HCT116 (cell line): ENCODE results near the gene MUC4. TPM values are rescaled to one million over a fixed set of nuclear protein-coding genes. Genes with fewer than 3 reads are reported as not detected.

Source experiments
- ATAC-seq: fragments of 200-7000 bp; cut with Tn5 transposase; 2 replicates; pipeline ENCODE4 v1.9.1; 2020; ENCODE audit warnings: mild to moderate bottlenecking, moderate library complexity
- BruUV-seq: library from RNA; stranded (reverse); fragments of 400-500 nt; replicated peaks from 2 replicates; lab custom pipeline; 2021; lab: Mats Ljungman, UMichigan
- CTCF ChIA-PET: fragments of 300-600 bp; sonication (Branson Sonifier 250); formaldehyde crosslinking; loops from one replicate; lab custom pipeline; 2021; ENCODE audit warnings: antibody characterized with exemption; lab: Charles Lee
- POLR2A ChIA-PET: fragments of 300-600, 350-600 bp; sonication (Branson Sonifier 250); formaldehyde crosslinking; loops from one replicate; lab custom pipeline; 2021; ENCODE audit warnings: antibody characterized with exemption; lab: Charles Lee
- RAD21 ChIA-PET, 2 experiments: fragments of 300-600 bp; sonication (Branson Sonifier 250); formaldehyde crosslinking; loops; one replicate each; lab custom pipeline; 2023; ENCODE audit warnings: low total read pairs in 2 of 2; ENCODE audit not compliant: uncharacterized antibody in 2 of 2, unreplicated experiment in 2 of 2, low non-redundant PET in 1 of 2; lab: Charles Lee
- DNase-seq: peaks from one replicate; pipeline ENCODE4 v3.0.0-alpha.2; 2010; ENCODE audit warnings: low read depth, low spot score
- H2AFZ ChIP-seq: fragments of 200-600 bp; shearing (Covaris generic), sonication (generic); 2 replicates; pipeline ENCODE4 v1.6.1; 2017; ENCODE audit warnings: low read depth, mixed run types, mixed read lengths, antibody characterized with exemption, low read length; ENCODE audit not compliant: poor library complexity, severe bottlenecking
- H3K27ac ChIP-seq: 2 replicates; pipeline ENCODE4 v1.5.1; 2012; ENCODE audit warnings: low read depth, low read length
- H3K27me3 ChIP-seq: fragments of 200-600 bp; sonication (generic); 2 replicates; pipeline ENCODE4 v1.6.1; 2016; ENCODE audit warnings: mixed run types, low read length, mixed read lengths; ENCODE audit not compliant: insufficient read depth
- H3K36me3 ChIP-seq, 2 experiments: fragments of 200-500 bp in 1 of 2; fragments of 200-600 bp in 1 of 2; sonication (Bioruptor generic) in 1 of 2; sonication (generic) in 1 of 2; 2 replicates each; pipeline versions ENCODE4 v1.5.1 to v1.6.1; 2014 to 2016; ENCODE audit warnings: low read length in 2 of 2, inconsistent platforms in 1 of 2, mixed read lengths in 1 of 2, mixed run types in 1 of 2; ENCODE audit not compliant: insufficient read depth in 2 of 2, control insufficient read depth in 1 of 2
- H3K4me1 ChIP-seq, 2 experiments: fragments of 200-600 bp in 1 of 2; sonication (generic) in 1 of 2; 2 replicates each; pipeline versions ENCODE4 v1.5.1 to v1.6.1; 2012 to 2017; ENCODE audit warnings: low read length in 2 of 2, inconsistent platforms in 1 of 2, mild to moderate bottlenecking in 1 of 2, mixed read lengths in 1 of 2, mixed run types in 1 of 2, moderate library complexity in 1 of 2; ENCODE audit not compliant: insufficient read depth in 2 of 2, control insufficient read depth in 1 of 2
- H3K4me2 ChIP-seq: fragments of 200-600 bp; sonication (generic); 2 replicates; pipeline ENCODE4 v1.6.1; 2017; ENCODE audit warnings: mixed run types, low read length, mixed read lengths
- H3K4me3 ChIP-seq, 2 experiments: fragments of 200-600 bp in 1 of 2; sonication (generic) in 1 of 2; replicated peaks in 1 of 2; 2 replicates each; pipeline ENCODE4 v1.5.1; 2011 to 2016; ENCODE audit warnings: low read length in 2 of 2, control low read depth in 1 of 2, low read depth in 1 of 2, mild to moderate bottlenecking in 1 of 2, mixed read lengths in 1 of 2, mixed run types in 1 of 2
- H3K79me2 ChIP-seq: fragments of 200-600 bp; sonication (generic); 2 replicates; pipeline ENCODE4 v1.6.1; 2017; ENCODE audit warnings: mild to moderate bottlenecking, mixed run types, low read length, moderate library complexity, mixed read lengths; ENCODE audit not compliant: insufficient read depth
- H3K9ac ChIP-seq: fragments of 200-600 bp; sonication (generic); 2 replicates; pipeline ENCODE4 v1.6.1; 2016; ENCODE audit warnings: low read length, mixed read lengths
- H3K9me2 ChIP-seq: fragments of 200-600 bp; sonication (generic), shearing (Covaris generic); 2 replicates; pipeline ENCODE4 v1.6.1; 2017; ENCODE audit warnings: mixed run types, mild to moderate bottlenecking, moderate library complexity; ENCODE audit not compliant: insufficient read depth
- H3K9me3 ChIP-seq, 2 experiments: fragments of 200-500 bp in 1 of 2; fragments of 200-600 bp in 1 of 2; sonication (Bioruptor generic) in 1 of 2; sonication (generic) in 1 of 2; 2 replicates each; pipeline ENCODE4 v1.6.1; 2014 to 2017; ENCODE audit warnings: low read length in 2 of 2, mixed read lengths in 2 of 2, inconsistent platforms in 1 of 2, low read depth in 1 of 2, mild to moderate bottlenecking in 1 of 2, mixed run types in 1 of 2, moderate library complexity in 1 of 2; ENCODE audit not compliant: control insufficient read depth in 1 of 2, insufficient read depth in 1 of 2
- H4K20me1 ChIP-seq: fragments of 200-600 bp; sonication (generic), shearing (Covaris generic); 2 replicates; pipeline ENCODE4 v1.6.1; 2017; ENCODE audit warnings: mixed run types, mild to moderate bottlenecking, moderate library complexity; ENCODE audit not compliant: insufficient read depth
- CBX3 ChIP-seq: IDR thresholded peaks from 2 replicates; pipeline ENCODE4 v1.6.1; 2012; ENCODE audit warnings: low read depth
- CEBPB ChIP-seq: IDR thresholded peaks from 2 replicates; pipeline ENCODE4 v1.6.1; 2012; ENCODE audit warnings: low read depth
- EGR1 ChIP-seq: IDR thresholded peaks from 2 replicates; pipeline ENCODE4 v1.6.1; 2012; ENCODE audit warnings: low read depth
- EZH2 ChIP-seq: fragments of 200-600 bp; sonication (generic); IDR thresholded peaks from 2 replicates; pipeline ENCODE4 v1.6.1; 2017; ENCODE audit warnings: antibody characterized with exemption, mixed run types
- EZH2phosphoT487 ChIP-seq: fragments of 200-600 bp; IDR thresholded peaks from 2 replicates; pipeline ENCODE4 v1.6.1; 2018; ENCODE audit warnings: antibody characterized with exemption, borderline replicate concordance
- JUND ChIP-seq: IDR thresholded peaks from 2 replicates; pipeline ENCODE4 v1.6.1; 2012
- POLR2AphosphoS5 ChIP-seq: IDR thresholded peaks from 2 replicates; pipeline ENCODE4 v1.6.1; 2011; ENCODE audit warnings: mild to moderate bottlenecking, low read depth, low read length, moderate library complexity
- SRF ChIP-seq: IDR thresholded peaks from 2 replicates; pipeline ENCODE4 v1.6.1; 2012; ENCODE audit warnings: low read depth
- TCF7L2 ChIP-seq: IDR thresholded peaks from 2 replicates; pipeline ENCODE4 v1.7.0; 2011; ENCODE audit warnings: borderline replicate concordance, inconsistent platforms; ENCODE audit not compliant: insufficient read depth, insufficient read length; ENCODE audit errors: extremely low read depth
- YY1 ChIP-seq: IDR thresholded peaks from 2 replicates; pipeline ENCODE4 v1.6.1; 2011; ENCODE audit warnings: low read length, low read depth, moderate library complexity, mild to moderate bottlenecking; ENCODE audit not compliant: insufficient replicate concordance; ENCODE audit errors: extremely low read depth
- ZFX ChIP-seq: fragments of 450-650 bp; IDR thresholded peaks from 2 replicates; pipeline ENCODE4 v1.6.1; 2017
- ZNF274 ChIP-seq: fragments of 200-500 bp; sonication (Bioruptor generic); IDR thresholded peaks from 2 replicates; pipeline ENCODE4 v1.6.1; 2014; ENCODE audit warnings: mild to moderate bottlenecking, low read depth, low read length, inconsistent platforms
- intact Hi-C: fragments of 100-400 bp; cut with micrococcal nuclease; formaldehyde crosslinking; loops from 2 replicates; pipeline ENCODE4 v1.10.0; 2022
- total RNA-seq: library from RNA; stranded (reverse); gene quantifications from one replicate; pipeline ENCODE4 v1.2.1, GENCODE V29; 2021; ENCODE audit not compliant: unreplicated experiment
- TF ChIP-seq, protein P1 (sequence below): IDR thresholded peaks from 2 replicates; pipeline ENCODE4 v1.6.1; 2011; ENCODE audit warnings: mild to moderate bottlenecking, low read length, moderate library complexity; ENCODE audit not compliant: insufficient replicate concordance; ENCODE audit errors: extremely low read depth
- TF ChIP-seq, protein P2 (sequence below): IDR thresholded peaks from 2 replicates; pipeline ENCODE4 v1.6.1; 2012; ENCODE audit warnings: low read depth
- TF ChIP-seq, protein P3 (sequence below): IDR thresholded peaks from 2 replicates; pipeline ENCODE4 v1.6.1; 2012
- TF ChIP-seq, protein P4 (sequence below), 3 experiments: fragments of 200-600 bp in 1 of 3; sonication (generic) in 1 of 3; IDR thresholded peaks in 2 of 3; conservative IDR thresholded peaks in 1 of 3; 2 replicates each; pipeline ENCODE4 v1.5.1; 2012 to 2017; ENCODE audit warnings: low read depth in 2 of 3, low read length in 2 of 3, antibody characterized with exemption in 1 of 3, borderline replicate concordance in 1 of 3, control low read depth in 1 of 3, mild to moderate bottlenecking in 1 of 3, mixed read lengths in 1 of 3, mixed run types in 1 of 3, moderate library complexity in 1 of 3; ENCODE audit not compliant: insufficient read depth in 1 of 3

Gene MUC4
- total RNA-seq, 1 experiment from 2014 or later = 0.64 TPM

DNA sequence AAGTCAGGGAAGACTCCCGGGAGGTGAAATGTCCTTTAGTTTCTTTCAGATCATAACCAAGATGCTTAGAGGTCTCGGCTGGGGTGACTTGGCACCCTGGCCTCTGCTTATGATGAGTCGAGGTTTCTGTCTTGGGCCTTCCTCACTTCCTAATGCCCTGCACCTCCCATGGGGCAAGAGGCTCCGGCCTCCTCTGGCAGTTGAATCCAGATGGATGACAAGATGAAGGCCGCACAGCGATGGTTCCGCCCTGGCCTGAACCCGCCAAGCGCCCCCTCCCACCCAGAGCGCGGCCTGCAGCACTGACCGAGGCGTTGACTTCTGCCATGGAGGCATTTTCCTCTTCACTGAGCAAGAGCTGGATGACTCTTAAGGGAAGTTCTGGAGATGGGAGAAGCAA, 59.7 kb downstream of the MUC4 start:
- ChIA-PET POLR2A (no interaction called here), RAD21 (no interaction called here)
- intact Hi-C loops = no loop called here
- Histone ChIP-seq H3K4me2 (no peak overlapping the region), H2AFZ (no peak overlapping the region), H3K79me2 (no peaks in the 10 kb centered on the region), H3K27ac (no peak overlapping the region), H3K4me3 (no peak overlapping the region), H3K9me3 (no peaks in the 10 kb centered on the region), H3K27me3 (no peaks in the 10 kb centered on the region)
- DNase-seq (no peak), ATAC-seq (no peak)
- TF ChIP-seq EZH2 (no peak), TCF7L2 (no peak), ZNF274 (no peak), SRF (no peak), CBX3 (no peak), EZH2phosphoT487 (no peak), POLR2AphosphoS5 (no peak), JUND (no peak), ZFX (no peak), EGR1 (no peak), CEBPB (no peak), YY1 (no peak)
- TF ChIP-seq, protein P1, sequence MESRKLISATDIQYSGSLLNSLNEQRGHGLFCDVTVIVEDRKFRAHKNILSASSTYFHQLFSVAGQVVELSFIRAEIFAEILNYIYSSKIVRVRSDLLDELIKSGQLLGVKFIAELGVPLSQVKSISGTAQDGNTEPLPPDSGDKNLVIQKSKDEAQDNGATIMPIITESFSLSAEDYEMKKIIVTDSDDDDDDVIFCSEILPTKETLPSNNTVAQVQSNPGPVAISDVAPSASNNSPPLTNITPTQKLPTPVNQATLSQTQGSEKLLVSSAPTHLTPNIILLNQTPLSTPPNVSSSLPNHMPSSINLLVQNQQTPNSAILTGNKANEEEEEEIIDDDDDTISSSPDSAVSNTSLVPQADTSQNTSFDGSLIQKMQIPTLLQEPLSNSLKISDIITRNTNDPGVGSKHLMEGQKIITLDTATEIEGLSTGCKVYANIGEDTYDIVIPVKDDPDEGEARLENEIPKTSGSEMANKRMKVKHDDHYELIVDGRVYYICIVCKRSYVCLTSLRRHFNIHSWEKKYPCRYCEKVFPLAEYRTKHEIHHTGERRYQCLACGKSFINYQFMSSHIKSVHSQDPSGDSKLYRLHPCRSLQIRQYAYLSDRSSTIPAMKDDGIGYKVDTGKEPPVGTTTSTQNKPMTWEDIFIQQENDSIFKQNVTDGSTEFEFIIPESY = no peak
- TF ChIP-seq, protein P2, sequence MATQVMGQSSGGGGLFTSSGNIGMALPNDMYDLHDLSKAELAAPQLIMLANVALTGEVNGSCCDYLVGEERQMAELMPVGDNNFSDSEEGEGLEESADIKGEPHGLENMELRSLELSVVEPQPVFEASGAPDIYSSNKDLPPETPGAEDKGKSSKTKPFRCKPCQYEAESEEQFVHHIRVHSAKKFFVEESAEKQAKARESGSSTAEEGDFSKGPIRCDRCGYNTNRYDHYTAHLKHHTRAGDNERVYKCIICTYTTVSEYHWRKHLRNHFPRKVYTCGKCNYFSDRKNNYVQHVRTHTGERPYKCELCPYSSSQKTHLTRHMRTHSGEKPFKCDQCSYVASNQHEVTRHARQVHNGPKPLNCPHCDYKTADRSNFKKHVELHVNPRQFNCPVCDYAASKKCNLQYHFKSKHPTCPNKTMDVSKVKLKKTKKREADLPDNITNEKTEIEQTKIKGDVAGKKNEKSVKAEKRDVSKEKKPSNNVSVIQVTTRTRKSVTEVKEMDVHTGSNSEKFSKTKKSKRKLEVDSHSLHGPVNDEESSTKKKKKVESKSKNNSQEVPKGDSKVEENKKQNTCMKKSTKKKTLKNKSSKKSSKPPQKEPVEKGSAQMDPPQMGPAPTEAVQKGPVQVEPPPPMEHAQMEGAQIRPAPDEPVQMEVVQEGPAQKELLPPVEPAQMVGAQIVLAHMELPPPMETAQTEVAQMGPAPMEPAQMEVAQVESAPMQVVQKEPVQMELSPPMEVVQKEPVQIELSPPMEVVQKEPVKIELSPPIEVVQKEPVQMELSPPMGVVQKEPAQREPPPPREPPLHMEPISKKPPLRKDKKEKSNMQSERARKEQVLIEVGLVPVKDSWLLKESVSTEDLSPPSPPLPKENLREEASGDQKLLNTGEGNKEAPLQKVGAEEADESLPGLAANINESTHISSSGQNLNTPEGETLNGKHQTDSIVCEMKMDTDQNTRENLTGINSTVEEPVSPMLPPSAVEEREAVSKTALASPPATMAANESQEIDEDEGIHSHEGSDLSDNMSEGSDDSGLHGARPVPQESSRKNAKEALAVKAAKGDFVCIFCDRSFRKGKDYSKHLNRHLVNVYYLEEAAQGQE = no peak
- TF ChIP-seq, protein P3, sequence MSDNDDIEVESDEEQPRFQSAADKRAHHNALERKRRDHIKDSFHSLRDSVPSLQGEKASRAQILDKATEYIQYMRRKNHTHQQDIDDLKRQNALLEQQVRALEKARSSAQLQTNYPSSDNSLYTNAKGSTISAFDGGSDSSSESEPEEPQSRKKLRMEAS = no peak
- TF ChIP-seq, protein P4, sequence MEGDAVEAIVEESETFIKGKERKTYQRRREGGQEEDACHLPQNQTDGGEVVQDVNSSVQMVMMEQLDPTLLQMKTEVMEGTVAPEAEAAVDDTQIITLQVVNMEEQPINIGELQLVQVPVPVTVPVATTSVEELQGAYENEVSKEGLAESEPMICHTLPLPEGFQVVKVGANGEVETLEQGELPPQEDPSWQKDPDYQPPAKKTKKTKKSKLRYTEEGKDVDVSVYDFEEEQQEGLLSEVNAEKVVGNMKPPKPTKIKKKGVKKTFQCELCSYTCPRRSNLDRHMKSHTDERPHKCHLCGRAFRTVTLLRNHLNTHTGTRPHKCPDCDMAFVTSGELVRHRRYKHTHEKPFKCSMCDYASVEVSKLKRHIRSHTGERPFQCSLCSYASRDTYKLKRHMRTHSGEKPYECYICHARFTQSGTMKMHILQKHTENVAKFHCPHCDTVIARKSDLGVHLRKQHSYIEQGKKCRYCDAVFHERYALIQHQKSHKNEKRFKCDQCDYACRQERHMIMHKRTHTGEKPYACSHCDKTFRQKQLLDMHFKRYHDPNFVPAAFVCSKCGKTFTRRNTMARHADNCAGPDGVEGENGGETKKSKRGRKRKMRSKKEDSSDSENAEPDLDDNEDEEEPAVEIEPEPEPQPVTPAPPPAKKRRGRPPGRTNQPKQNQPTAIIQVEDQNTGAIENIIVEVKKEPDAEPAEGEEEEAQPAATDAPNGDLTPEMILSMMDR (IDR thresholded peaks at IDR 0.05 in 2 of 3, conservative IDR thresholded peaks at IDR 0.05 in 1 of 3; ENCODE audit: borderline replicate concordance in 1 of 3, insufficient read depth in 1 of 3, low read depth in 2 of 3, low read length in 2 of 3) = no peak
- TF ChIP-seq, all 23 proteins: peak for 0
- H3K4me1 ChIP-seq = peaks cover 9 to 18% of the 10 kb centered on the region in 2 experiments; a peak in 2 of 4 replicates
- no peak overlapping the region for H3K9ac ChIP-seq
- CTCF ChIA-PET = no interaction called here
- no peaks in the 10 kb centered on the region for H4K20me1 ChIP-seq
- no peaks in the 10 kb centered on the region for H3K36me3 ChIP-seq
- BruUV-seq = no TSS peak
- no peaks in the 10 kb centered on the region for H3K9me2 ChIP-seq
